Upper lobe of left lung (tissue), 6 donors: Measurements from ENCODE around the gene SULT6B1. TPM values are rescaled to one million over a fixed set of nuclear protein-coding genes. Genes with fewer than 3 reads are reported as not detected.

Experiments
- ATAC-seq, 2 donors: fragments of 200-7000 bp; cut with Tn5 transposase; one replicate each; pipeline ENCODE4 v1.9.1; 2022; ENCODE audit warnings: mild to moderate bottlenecking in 2 of 2, moderate library complexity in 2 of 2; ENCODE audit not compliant: low FRiP score in 2 of 2
- DNase-seq, 2 donors: peaks; one replicate each; pipeline ENCODE4 v3.0.0-alpha.2; 2019 to 2020
- H3K27ac ChIP-seq, 4 donors: fragments of 200-600 bp; sonication (generic); one replicate each; pipeline ENCODE4 v1.5.1; 2016 to 2019
- H3K27me3 ChIP-seq, 4 donors: fragments of 200-600 bp; sonication (generic); one replicate each; pipeline ENCODE4 v1.5.1; 2017 to 2019
- H3K36me3 ChIP-seq, 4 donors: fragments of 200-600 bp; sonication (generic); one replicate each; pipeline ENCODE4 v1.5.1; 2016 to 2019
- H3K4me1 ChIP-seq, 4 donors: fragments of 200-600 bp; sonication (generic); one replicate each; pipeline ENCODE4 v1.5.1; 2018 to 2019
- H3K4me3 ChIP-seq, 4 donors: fragments of 200-600 bp; sonication (generic); one replicate each; pipeline ENCODE4 v1.5.1; 2017 to 2019; ENCODE audit warnings: mild to moderate bottlenecking in 2 of 4, moderate library complexity in 1 of 4
- H3K9me3 ChIP-seq, 4 donors: fragments of 200-600 bp; sonication (generic); one replicate each; pipeline ENCODE4 v1.5.1; 2018 to 2019
- CTCF ChIP-seq, 6 experiments: fragments of 450-650 bp in 4 of 6; fragments of 200-600 bp in 2 of 6; sonication (generic) in 2 of 6; IDR thresholded peaks; one replicate each; pipeline ENCODE4 v1.5.1; 2016 to 2019; ENCODE audit warnings: antibody characterized with exemption in 6 of 6
- EP300 ChIP-seq, 4 donors: sonication (generic); formaldehyde crosslinking; IDR thresholded peaks; one replicate each; pipeline ENCODE4 v1.5.1; 2017; ENCODE audit warnings: antibody characterized with exemption in 4 of 4, control low read depth in 2 of 4
- POLR2A ChIP-seq, 4 donors: fragments of 450-650 bp; IDR thresholded peaks; one replicate each; pipeline ENCODE4 v1.5.1; 2016 to 2017; ENCODE audit warnings: antibody characterized with exemption in 4 of 4, mild to moderate bottlenecking in 2 of 4
- POLR2AphosphoS5 ChIP-seq, 2 donors: sonication (generic); formaldehyde crosslinking; IDR thresholded peaks; one replicate each; pipeline ENCODE4 v1.5.1; 2017; ENCODE audit warnings: antibody characterized with exemption in 2 of 2
- WGBS, 2 donors: methylation state at CpG; one replicate each; pipeline ENCODE4 v1.1.5; 2017 to 2018; 5-methylcytosine and 5-hydroxymethylcytosine counted together
- total RNA-seq, 6 donors: library from RNA; depleted of rRNA in 4 of 6; stranded (reverse); fragments of >200 nt in 4 of 6; gene quantifications; one replicate each; pipeline versions ENCODE4 v1.1.0 to v1.2.1, GENCODE V29; 2016 to 2021
- donor health status: DM: no; HTN: no; CAD: no; lungs with moderate emphysema.
- donor health status: DM: no; HTN: yes; CAD: no; lungs with severe emphysema.

Gene SULT6B1
- total RNA-seq, 6 donors from 2014 or later, result not detected

GRCh38 chr2:37167636-37168180 is 20.8 kb downstream of the SULT6B1 start:
- 82 to 89% methylated on average over 3 of the region's 3 CpGs for WGBS, 2 donors
- ATAC-seq (no peak), DNase-seq (no peak)
- H3K9me3 ChIP-seq, result peaks cover 0 to 5% (median 2%) of the 10 kb centered on the region in 4 donors
- no peaks in the 10 kb centered on the region for H3K36me3 ChIP-seq
- TF ChIP-seq EP300 (IDR thresholded peaks at IDR 0.05) (no peak), CTCF (IDR thresholded peaks at IDR 0.05) (no peak), POLR2AphosphoS5 (IDR thresholded peaks at IDR 0.05) (no peak), POLR2A (IDR thresholded peaks at IDR 0.05) (no peak)
- no peak overlapping the region for H3K4me3 ChIP-seq
- H3K4me1 ChIP-seq, result peaks cover 0 to 2% (median 0%) of the 10 kb centered on the region in 4 donors
- H3K27ac ChIP-seq, result no peak overlapping the region
- H3K27me3 ChIP-seq, result no peaks in the 10 kb centered on the region

- DNase-seq (no peak), ATAC-seq (no peak)
- Histone ChIP-seq H3K4me3 (no peak overlapping the region), H3K36me3 (no peaks in the 10 kb centered on the region), H3K27ac (no peak overlapping the region), H3K27me3 (no peaks in the 10 kb centered on the region), H3K9me3 (peaks cover 0 to 5% (median 2%) of the 10 kb centered on the region in 4 donors), H3K4me1 (peaks cover 0 to 2% (median 0%) of the 10 kb centered on the region in 4 donors)
- 93 to 95% methylated on average over 1 of the region's 1 CpG for WGBS, 2 donors
- no peak for TF ChIP-seq CTCF (IDR thresholded peaks at IDR 0.05)
- no peak for TF ChIP-seq POLR2A (IDR thresholded peaks at IDR 0.05)
- no peak for TF ChIP-seq EP300 (IDR thresholded peaks at IDR 0.05)
- TF ChIP-seq POLR2AphosphoS5 (IDR thresholded peaks at IDR 0.05), result no peak
Measured at GRCh38 chr2:37164757-37165156, 23.7 kb downstream of the SULT6B1 start.

DNA sequence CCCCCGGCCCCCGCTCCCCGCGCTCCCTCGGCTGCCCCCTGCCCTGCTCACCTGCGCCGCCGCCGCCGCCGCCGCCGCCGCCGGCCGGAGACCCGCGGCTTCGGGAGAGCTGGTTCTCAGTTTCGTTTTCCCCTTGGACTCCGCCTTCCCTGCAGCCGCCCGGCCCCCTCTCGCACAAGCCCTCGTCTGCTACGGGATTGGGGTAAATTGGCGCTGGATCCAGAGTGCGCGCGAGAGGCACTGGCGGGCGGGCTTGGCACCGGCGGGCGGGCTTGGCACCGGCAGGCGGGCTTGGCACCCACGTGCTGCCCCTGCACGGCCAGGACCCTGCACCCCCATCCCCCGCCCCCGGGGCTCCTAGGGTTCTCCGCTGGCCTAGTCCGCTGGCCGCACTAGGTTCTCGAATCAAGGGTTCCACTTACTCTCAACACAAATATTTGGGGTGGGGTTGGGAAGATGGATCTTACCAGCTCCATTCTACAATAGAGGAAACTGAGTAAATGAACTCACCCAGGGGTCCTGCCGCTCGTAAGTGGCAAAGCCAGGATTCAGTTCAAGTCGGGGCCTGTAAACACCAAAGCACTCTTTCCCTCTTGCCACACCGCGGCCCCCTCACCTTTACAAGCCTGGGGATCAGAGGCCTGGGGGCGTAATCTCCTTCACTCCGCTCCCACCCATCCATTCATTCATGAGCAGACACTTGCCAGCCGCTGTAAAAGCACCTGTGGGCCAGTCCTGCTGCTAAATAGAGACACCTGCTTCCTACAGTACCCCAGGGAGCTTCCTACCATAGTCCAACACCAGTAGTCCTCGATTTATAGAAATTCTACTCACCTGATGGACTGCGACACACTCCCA is 31.4 kb downstream of the SULT6B1 start, which contains the start of gene EIF2AK2:
EIF2AK2 (minus strand) TSS at position 124 of the 858 bp plus-strand sequence. CDS start 9,174 bp downstream, outside the sequence.
- no peak for TF ChIP-seq EP300 (IDR thresholded peaks at IDR 0.05)
- peak in 2 of 4 donors; percentile 37 to 59 for TF ChIP-seq POLR2A (IDR thresholded peaks at IDR 0.05)
- peak; percentile 7 to 49 for TF ChIP-seq POLR2AphosphoS5 (IDR thresholded peaks at IDR 0.05)
- Histone ChIP-seq H3K27ac (peak within 1 kb of the TSS; percentile 91 to 98 (median 92)), H3K27me3 (no peaks in the 10 kb centered on the region), H3K4me3 (peak within 1 kb of the TSS; percentile 80 to 94 (median 85)), H3K4me1 (peaks cover 15 to 23% (median 19%) of the 10 kb centered on the region in 4 donors), H3K36me3 (no peaks in the 10 kb centered on the region), H3K9me3 (no peaks in the 10 kb centered on the region)
- ATAC-seq (peak; percentile 87 to 97), DNase-seq (peak; percentile 89 to 95)
- 10 to 46% methylated on average over 10 to 36 of the region's 55 CpGs for WGBS, 2 donors

- Histone ChIP-seq H3K27ac (peak overlapping the region; percentile 91 to 98 (median 92)), H3K4me3 (peak overlapping the region; percentile 80 to 94 (median 85)), H3K9me3 (no peaks in the 10 kb centered on the region), H3K36me3 (no peaks in the 10 kb centered on the region), H3K4me1 (peaks cover 15 to 23% (median 19%) of the 10 kb centered on the region in 4 donors), H3K27me3 (no peaks in the 10 kb centered on the region)
- TF ChIP-seq CTCF (IDR thresholded peaks at IDR 0.05) (no peak), POLR2A (IDR thresholded peaks at IDR 0.05) (no peak), EP300 (IDR thresholded peaks at IDR 0.05) (no peak), POLR2AphosphoS5 (IDR thresholded peaks at IDR 0.05) (no peak)
- DNase-seq (peak in 1 of 2 donors; percentile 36), ATAC-seq (peak; percentile 59 to 75)
- 2 to 3% methylated on average over 14 to 16 of the region's 27 CpGs for WGBS, 2 donors
Measured at GRCh38 chr2:37156071-37156856, 32.2 kb downstream of the SULT6B1 start.
